H9 (cell line): ENCODE results near the gene TWSG1. TPM values are rescaled to one million over a fixed set of nuclear protein-coding genes. Genes with fewer than 3 reads are reported as not detected.

Experiments used
- DNase-seq: peaks from one replicate; pipeline ENCODE4 v3.0.0-alpha.2; 2017
- H2AFZ ChIP-seq: one replicate; pipeline ENCODE4 v1.6.1; 2013; ENCODE audit warnings: mild to moderate bottlenecking, low read length, control low read depth, moderate library complexity
- H2AK5ac ChIP-seq: 2 replicates; pipeline ENCODE4 v1.6.1; 2013; ENCODE audit warnings: low read length, control low read depth, mixed read lengths; ENCODE audit not compliant: insufficient read length
- H2BK120ac ChIP-seq: one replicate; pipeline ENCODE4 v1.6.1; 2013; ENCODE audit warnings: low read depth, mild to moderate bottlenecking, low read length, control low read depth, inconsistent platforms; ENCODE audit not compliant: poor library complexity, severe bottlenecking
- H2BK12ac ChIP-seq: 2 replicates; pipeline ENCODE4 v1.6.1; 2013; ENCODE audit warnings: low read length, control low read depth, mixed read lengths, low read depth; ENCODE audit not compliant: insufficient read length
- H2BK15ac ChIP-seq: 2 replicates; pipeline ENCODE4 v1.6.1; 2013; ENCODE audit warnings: low read depth, low read length, control low read depth
- H2BK20ac ChIP-seq: one replicate; pipeline ENCODE4 v1.6.1; 2013; ENCODE audit warnings: low read depth, mild to moderate bottlenecking, low read length, control low read depth, inconsistent platforms; ENCODE audit not compliant: poor library complexity, severe bottlenecking
- H2BK5ac ChIP-seq: 2 replicates; pipeline ENCODE4 v1.6.1; 2013; ENCODE audit warnings: low read length, control low read depth, mixed read lengths; ENCODE audit not compliant: insufficient read length
- H3K14ac ChIP-seq: 2 replicates; pipeline ENCODE4 v1.6.1; 2013; ENCODE audit warnings: low read length, control low read depth; ENCODE audit not compliant: insufficient read depth
- H3K18ac ChIP-seq: 2 replicates; pipeline ENCODE4 v1.6.1; 2013; ENCODE audit warnings: low read depth, mild to moderate bottlenecking, mixed read lengths, low read length, control low read depth; ENCODE audit not compliant: insufficient read length
- H3K23ac ChIP-seq: 2 replicates; pipeline ENCODE4 v1.6.1; 2013; ENCODE audit warnings: low read length, control low read depth, mixed read lengths, low read depth; ENCODE audit not compliant: insufficient read length
- H3K23me2 ChIP-seq: 2 replicates; pipeline ENCODE4 v1.6.1; 2013; ENCODE audit warnings: low read depth, mild to moderate bottlenecking, mixed read lengths, low read length, control low read depth; ENCODE audit not compliant: insufficient read length, poor library complexity, severe bottlenecking
- H3K27ac ChIP-seq: 2 replicates; pipeline ENCODE4 v1.5.1; 2013; ENCODE audit warnings: low read length, control low read depth, mixed read lengths, low read depth; ENCODE audit not compliant: insufficient read length
- H3K27me3 ChIP-seq: 2 replicates; pipeline ENCODE4 v1.6.1; 2013; ENCODE audit warnings: low read length, control low read depth, inconsistent platforms; ENCODE audit not compliant: insufficient read depth
- H3K4ac ChIP-seq: 2 replicates; pipeline ENCODE4 v1.6.1; 2013; ENCODE audit warnings: low read depth, mild to moderate bottlenecking, control low read depth, inconsistent platforms, low read length, moderate library complexity
- H3K4me1 ChIP-seq: 2 replicates; pipeline ENCODE4 v1.6.1; 2013; ENCODE audit warnings: low read length, control low read depth, inconsistent platforms; ENCODE audit not compliant: insufficient read depth
- H3K4me2 ChIP-seq: 2 replicates; pipeline ENCODE4 v1.6.1; 2013; ENCODE audit warnings: low read length, control low read depth, mixed read lengths; ENCODE audit not compliant: insufficient read length, insufficient read depth
- H3K56ac ChIP-seq: 2 replicates; pipeline ENCODE4 v1.6.1; 2013; ENCODE audit warnings: low read depth, mild to moderate bottlenecking, mixed read lengths, low read length, control low read depth; ENCODE audit not compliant: insufficient read length
- H3K79me1 ChIP-seq: 2 replicates; pipeline ENCODE4 v1.6.1; 2013; ENCODE audit warnings: low read depth, mild to moderate bottlenecking, moderate library complexity, low read length, control low read depth, inconsistent platforms; ENCODE audit not compliant: insufficient read depth, poor library complexity, severe bottlenecking
- H3K79me2 ChIP-seq: 2 replicates; pipeline ENCODE4 v1.6.1; 2013; ENCODE audit warnings: low read length, control low read depth, inconsistent platforms; ENCODE audit not compliant: insufficient read depth
- H3K9ac ChIP-seq: 2 replicates; pipeline ENCODE4 v1.6.1; 2013; ENCODE audit warnings: low read length, control low read depth, mixed read lengths; ENCODE audit not compliant: insufficient read length; ENCODE audit errors: extremely low read depth
- H3K9me3 ChIP-seq: one replicate; pipeline ENCODE4 v1.6.1; 2013; ENCODE audit warnings: low read depth, low read length, inconsistent platforms; ENCODE audit not compliant: control insufficient read depth
- H3T11ph ChIP-seq: one replicate; pipeline ENCODE4 v1.6.1; 2013; ENCODE audit warnings: mild to moderate bottlenecking, low read length, control low read depth, inconsistent platforms
- H4K20me1 ChIP-seq: one replicate; pipeline ENCODE4 v1.6.1; 2013; ENCODE audit not compliant: control insufficient read depth, insufficient read length, insufficient read depth
- H4K5ac ChIP-seq: 2 replicates; pipeline ENCODE4 v1.6.1; 2013; ENCODE audit warnings: low read depth, mild to moderate bottlenecking, mixed read lengths, low read length, control low read depth; ENCODE audit not compliant: insufficient read length
- H4K8ac ChIP-seq: replicated peaks from 2 replicates; pipeline ENCODE4 v1.6.1; 2013; ENCODE audit warnings: low read length, control low read depth, mixed read lengths, low read depth; ENCODE audit not compliant: insufficient read length
- H4K91ac ChIP-seq: 2 replicates; pipeline ENCODE4 v1.6.1; 2013; ENCODE audit warnings: low read depth, mild to moderate bottlenecking, moderate library complexity, mixed read lengths, low read length, control low read depth; ENCODE audit not compliant: insufficient read length
- H3K27ac Mint-ChIP-seq, 3 experiments: 2 replicates in 2 of 3; 3 replicates in 1 of 3; pipeline ENCODE4 v1.8.0; 2020 to 2021; ENCODE audit warnings: mixed read lengths in 3 of 3, mild to moderate bottlenecking in 1 of 3, moderate library complexity in 1 of 3
- H3K27me3 Mint-ChIP-seq: 2 replicates; pipeline ENCODE4 v1.8.0; 2021; ENCODE audit warnings: low read depth, mild to moderate bottlenecking, moderate library complexity, mixed read lengths
- H3K36me3 Mint-ChIP-seq, 3 experiments: 2 replicates in 2 of 3; 3 replicates in 1 of 3; pipeline ENCODE4 v1.8.0; 2020 to 2021; ENCODE audit warnings: low read depth in 3 of 3, mixed read lengths in 3 of 3; ENCODE audit not compliant: insufficient read depth in 1 of 3
- H3K4me1 Mint-ChIP-seq, 2 experiments: 2 replicates each; pipeline ENCODE4 v1.8.0; 2020; ENCODE audit warnings: mixed read lengths in 2 of 2
- H3K4me3 Mint-ChIP-seq, 2 experiments: 2 replicates in 1 of 2; 3 replicates in 1 of 2; pipeline ENCODE4 v1.8.0; 2020 to 2021; ENCODE audit warnings: mild to moderate bottlenecking in 2 of 2, mixed read lengths in 2 of 2, moderate library complexity in 1 of 2
- H3K9me3 Mint-ChIP-seq, 2 experiments: 2 replicates in 1 of 2; 3 replicates in 1 of 2; pipeline ENCODE4 v1.8.0; 2020; ENCODE audit warnings: mild to moderate bottlenecking in 2 of 2, mixed read lengths in 2 of 2, moderate library complexity in 1 of 2
- WGBS: extraction: QIAGEN DNeasy Blood & Tissue Kit; methylation state at CpG from one replicate; pipeline ENCODE4 v1.1.7; 2013; ENCODE audit warnings: missing lambda C conversion rate, low lambda C conversion rate, mixed read lengths; ENCODE audit not compliant: insufficient read length; ENCODE audit errors: extremely low coverage; 5-methylcytosine and 5-hydroxymethylcytosine counted together
- total RNA-seq: library from RNA; stranded (reverse); gene quantifications from 2 replicates; pipeline ENCODE4 v1.2.1, GENCODE V29; 2021
- TF ChIP-seq, protein P1 (sequence below): fragments of 200-600 bp; sonication (generic); conservative IDR thresholded peaks from 3 replicates; pipeline ENCODE4 v1.8.0; 2021; ENCODE audit warnings: antibody characterized with exemption, mild to moderate bottlenecking

Gene TWSG1
- total RNA-seq, 1 experiment from 2014 or later = 25.7 TPM

- no peaks in the 10 kb centered on the region for H4K20me1 ChIP-seq
- H3K79me1 ChIP-seq = no peaks in the 10 kb centered on the region
- H3T11ph ChIP-seq = no peak overlapping the region
- no peak overlapping the region for H4K91ac ChIP-seq
- H2BK20ac ChIP-seq = no peak overlapping the region
- H3K18ac ChIP-seq = no peak overlapping the region
- no peak overlapping the region for H3K27ac ChIP-seq
- no peak overlapping the region for H2BK5ac ChIP-seq
- no peak overlapping the region for H2BK12ac ChIP-seq
- H3K9me3 ChIP-seq = no peaks in the 10 kb centered on the region
- no peak overlapping the region for H4K8ac ChIP-seq
- H3K27ac Mint-ChIP-seq = no peak overlapping the region
- no peaks in the 10 kb centered on the region for H3K79me2 ChIP-seq
- no peaks in the 10 kb centered on the region for H3K27me3 Mint-ChIP-seq
- peaks cover 11% of the 10 kb centered on the region in 2 experiments for H3K4me1 Mint-ChIP-seq
- WGBS = no CpG with 5 or more reads among the region's 5 CpGs
- no peak overlapping the region for H3K56ac ChIP-seq
- H3K27me3 ChIP-seq = no peaks in the 10 kb centered on the region
- no peak overlapping the region for H2BK15ac ChIP-seq
- H3K14ac ChIP-seq = no peak overlapping the region
- H3K9me3 Mint-ChIP-seq = no peaks in the 10 kb centered on the region
- H3K9ac ChIP-seq = no peak overlapping the region
- H2AFZ ChIP-seq = no peak overlapping the region
- no peak overlapping the region for H3K4me2 ChIP-seq
- no peaks in the 10 kb centered on the region for H3K4me1 ChIP-seq
- H2BK120ac ChIP-seq = no peak overlapping the region
- H3K4ac ChIP-seq = no peak overlapping the region
- no peak overlapping the region for H3K4me3 Mint-ChIP-seq
- no peak for DNase-seq
- no peak overlapping the region for H4K5ac ChIP-seq
- H3K23me2 ChIP-seq = no peaks in the 10 kb centered on the region
- no peak overlapping the region for H3K23ac ChIP-seq
- H3K36me3 Mint-ChIP-seq = no peaks in the 10 kb centered on the region; a peak in 1 of 7 replicates
- no peak overlapping the region for H2AK5ac ChIP-seq
- TF ChIP-seq, protein P1, sequence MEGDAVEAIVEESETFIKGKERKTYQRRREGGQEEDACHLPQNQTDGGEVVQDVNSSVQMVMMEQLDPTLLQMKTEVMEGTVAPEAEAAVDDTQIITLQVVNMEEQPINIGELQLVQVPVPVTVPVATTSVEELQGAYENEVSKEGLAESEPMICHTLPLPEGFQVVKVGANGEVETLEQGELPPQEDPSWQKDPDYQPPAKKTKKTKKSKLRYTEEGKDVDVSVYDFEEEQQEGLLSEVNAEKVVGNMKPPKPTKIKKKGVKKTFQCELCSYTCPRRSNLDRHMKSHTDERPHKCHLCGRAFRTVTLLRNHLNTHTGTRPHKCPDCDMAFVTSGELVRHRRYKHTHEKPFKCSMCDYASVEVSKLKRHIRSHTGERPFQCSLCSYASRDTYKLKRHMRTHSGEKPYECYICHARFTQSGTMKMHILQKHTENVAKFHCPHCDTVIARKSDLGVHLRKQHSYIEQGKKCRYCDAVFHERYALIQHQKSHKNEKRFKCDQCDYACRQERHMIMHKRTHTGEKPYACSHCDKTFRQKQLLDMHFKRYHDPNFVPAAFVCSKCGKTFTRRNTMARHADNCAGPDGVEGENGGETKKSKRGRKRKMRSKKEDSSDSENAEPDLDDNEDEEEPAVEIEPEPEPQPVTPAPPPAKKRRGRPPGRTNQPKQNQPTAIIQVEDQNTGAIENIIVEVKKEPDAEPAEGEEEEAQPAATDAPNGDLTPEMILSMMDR = no peak
Measured at GRCh38 chr18:9419956-9420631, 85.5 kb downstream of the TWSG1 start.
